ENCODE data around the gene FXYD3.
"Not testable (repeated sequence)": the region's sequence is repeated elsewhere in the genome, so short reads cannot be mapped to it uniquely, and the experiment has no call there.

FXYD3 gene

DNA sequence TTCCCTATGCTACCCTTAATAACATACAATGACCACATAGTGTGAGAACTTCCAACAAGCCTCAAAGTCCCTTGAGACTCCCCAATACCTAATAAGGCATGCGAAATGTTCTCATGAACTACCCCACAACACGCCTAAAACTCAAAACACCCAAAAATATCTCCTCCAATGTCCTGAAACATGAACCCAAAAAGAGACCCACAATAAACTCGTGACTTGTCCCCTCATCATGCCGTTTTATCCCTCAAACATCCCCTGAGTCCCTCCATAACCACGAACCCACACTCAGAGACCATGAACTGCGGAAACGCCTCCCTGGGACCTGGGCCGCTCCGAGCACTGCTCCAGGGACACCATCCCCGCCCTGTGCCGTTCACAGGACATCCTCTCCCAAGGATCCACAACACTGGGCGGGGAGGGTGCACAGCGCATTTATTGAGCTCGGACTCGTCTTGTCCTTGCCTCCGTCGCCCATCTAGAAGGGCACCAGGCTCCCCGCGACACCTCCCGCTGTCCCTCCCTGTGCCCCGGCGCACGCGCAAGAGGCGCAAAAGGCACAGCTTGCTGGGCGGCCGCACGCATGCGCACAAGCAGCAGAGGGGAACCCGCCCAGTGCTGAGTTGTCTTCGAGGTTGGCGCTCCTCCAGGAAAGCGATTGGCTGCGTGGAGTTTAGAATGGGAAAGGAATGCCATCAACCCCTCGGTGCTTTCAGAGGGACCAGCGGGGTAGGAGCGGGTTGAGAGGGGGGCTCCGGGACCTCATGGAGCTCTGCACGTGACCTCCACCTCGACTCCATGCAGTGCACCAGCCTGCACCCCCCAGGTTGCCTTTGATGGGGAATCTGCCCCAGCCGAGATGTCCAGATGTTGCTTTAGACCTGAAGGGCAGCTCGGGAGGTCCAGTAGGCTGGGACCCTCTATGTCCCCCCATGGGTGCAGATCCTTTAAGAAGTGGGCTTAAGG, 8.8 kb downstream of the FXYD3 start:
- peak; percentile 79 to 83 for DNase-seq (ENCODE audit: low read depth in 2 of 2)

DNA sequence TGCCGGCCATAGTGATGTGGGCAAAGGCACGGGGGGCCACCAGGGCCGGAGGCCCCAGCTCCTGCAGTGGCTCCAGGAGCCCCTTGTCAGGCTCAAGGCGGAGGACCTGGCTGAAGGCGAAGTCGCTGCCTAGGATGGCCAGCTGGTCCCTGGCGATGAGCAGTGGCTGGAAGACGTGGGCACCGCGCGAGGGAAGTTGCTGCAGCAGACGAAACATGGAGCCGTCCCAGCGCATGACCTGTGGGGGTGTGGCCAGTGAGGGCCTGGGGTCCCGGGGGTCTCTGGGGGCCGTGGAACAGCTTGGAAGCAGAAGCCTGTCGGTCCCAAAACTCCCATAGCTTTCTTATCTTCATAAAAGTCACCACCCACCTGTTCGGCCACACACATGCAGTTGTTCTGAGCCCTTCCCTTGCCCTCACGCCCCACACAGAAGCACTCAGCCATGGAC, 9.7 kb downstream of the FXYD3 start:
- no peak for DNase-seq (ENCODE audit: low read depth in 2 of 2)

DNA sequence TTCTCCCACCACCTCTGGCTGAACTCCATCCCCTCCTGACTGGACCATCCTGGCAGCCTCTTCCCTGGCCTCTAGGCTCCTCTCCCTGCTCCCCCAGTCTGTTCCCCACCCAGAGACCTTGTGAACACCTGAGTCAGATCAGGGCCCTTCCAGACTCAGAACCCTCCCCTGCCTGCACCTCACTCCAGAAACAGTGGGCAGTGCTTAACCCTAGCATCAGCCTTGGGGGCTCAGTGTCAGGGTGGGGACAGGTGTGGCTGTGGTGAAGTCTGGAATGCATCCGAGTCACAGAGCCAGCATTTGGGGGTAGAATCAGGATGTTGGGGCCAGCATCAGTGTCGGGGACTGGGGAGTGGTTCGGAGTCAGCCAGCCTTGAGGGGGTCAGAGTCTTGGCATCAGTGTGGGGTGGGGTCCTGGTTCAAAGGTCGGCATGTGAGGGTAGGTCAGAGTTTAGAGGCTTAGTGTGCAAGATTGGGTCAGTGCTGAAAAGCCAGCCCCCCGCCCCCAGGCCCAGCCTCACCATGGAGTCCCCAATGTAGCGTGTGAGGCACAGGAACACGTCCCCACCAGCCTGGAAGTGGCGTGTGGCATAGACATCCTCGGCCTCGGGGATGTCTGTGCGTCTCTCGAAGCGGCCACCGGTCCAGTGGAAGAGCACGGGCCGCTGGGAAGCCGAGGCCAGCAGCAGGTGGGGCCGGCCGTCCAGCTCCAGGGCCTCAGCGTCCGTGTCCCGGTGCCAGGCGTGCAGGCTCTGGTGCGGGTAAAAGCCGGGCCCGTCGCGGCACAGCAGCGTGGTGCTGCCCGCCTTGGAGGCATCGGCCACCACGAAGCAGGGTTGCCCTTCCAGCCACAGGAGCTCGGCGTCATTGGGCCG, 10.4 kb downstream of the FXYD3 start:
- no peak for DNase-seq (ENCODE audit: low read depth in 2 of 2)

DNA sequence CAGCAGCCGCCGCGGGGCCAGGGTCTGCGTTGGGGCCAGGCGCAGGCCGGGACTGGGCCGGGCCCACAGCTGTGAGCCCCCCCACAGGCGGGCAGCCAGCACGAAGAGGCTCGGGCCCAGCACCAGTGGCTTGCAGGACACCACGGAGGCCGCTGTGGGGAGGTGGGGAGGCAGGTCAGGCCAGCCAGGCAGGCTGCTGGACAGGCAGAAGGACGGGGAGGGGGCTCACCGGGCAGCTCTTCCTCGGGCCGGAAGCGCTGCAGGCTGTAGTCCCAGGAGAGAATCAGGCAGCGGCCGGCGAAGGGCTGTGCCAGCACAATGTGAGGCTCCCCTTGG, 11.0 kb downstream of the FXYD3 start:
- no peak for DNase-seq (ENCODE audit: low read depth in 2 of 2)

DNA sequence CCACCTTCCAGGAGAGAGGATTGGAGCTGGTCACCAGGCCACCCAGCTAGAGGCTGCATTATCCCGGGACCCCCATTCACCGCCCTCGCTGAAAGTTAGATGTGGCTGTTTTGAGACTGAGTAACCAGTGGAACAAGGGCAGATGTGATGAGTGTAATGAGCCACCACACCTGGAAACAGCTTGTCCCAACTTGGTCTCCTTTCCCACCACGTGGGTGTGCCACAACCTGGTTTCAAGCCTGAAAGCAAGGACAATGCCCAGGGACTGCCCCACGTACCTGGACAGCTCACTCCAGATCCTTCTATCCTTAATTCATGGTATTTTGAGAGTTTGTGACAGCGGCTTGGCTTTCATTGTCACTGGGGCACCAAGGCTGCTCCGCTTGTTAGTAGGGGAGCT, 12.2 kb downstream of the FXYD3 start:
- no peak for DNase-seq (ENCODE audit: low read depth in 2 of 2)

DNA sequence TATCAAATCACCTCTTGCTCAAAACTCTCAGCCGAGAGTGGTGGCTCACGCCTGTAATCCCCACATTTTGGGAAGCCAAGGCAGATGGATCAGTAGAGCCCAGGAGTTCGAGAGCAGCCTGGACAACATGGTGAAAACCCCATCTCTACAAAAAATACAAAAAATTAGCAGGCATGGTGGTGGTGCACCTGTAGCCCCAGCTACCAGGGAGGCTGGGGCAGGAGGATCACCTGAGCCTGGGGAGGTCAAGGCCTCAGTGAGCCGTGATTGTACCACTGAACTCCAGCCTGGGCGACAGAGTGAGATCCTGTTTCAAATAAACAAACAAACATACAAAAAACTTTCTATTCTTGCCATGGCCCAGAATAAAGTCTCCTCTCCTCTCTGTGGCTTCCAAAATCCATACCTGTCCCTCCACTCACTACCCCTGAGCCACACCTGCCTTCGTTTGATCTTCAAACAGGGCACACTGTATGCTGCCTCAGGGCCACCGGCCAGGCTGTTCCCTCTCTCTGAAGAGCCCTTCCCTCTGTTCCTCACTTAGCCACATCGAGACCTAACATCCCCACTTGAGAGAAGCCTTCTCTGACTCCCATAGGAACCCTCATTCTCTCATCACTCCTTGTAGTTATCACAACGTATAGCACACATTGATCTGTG, 12.9 kb downstream of the FXYD3 start:
- no peak for DNase-seq (ENCODE audit: low read depth in 2 of 2)

DNA sequence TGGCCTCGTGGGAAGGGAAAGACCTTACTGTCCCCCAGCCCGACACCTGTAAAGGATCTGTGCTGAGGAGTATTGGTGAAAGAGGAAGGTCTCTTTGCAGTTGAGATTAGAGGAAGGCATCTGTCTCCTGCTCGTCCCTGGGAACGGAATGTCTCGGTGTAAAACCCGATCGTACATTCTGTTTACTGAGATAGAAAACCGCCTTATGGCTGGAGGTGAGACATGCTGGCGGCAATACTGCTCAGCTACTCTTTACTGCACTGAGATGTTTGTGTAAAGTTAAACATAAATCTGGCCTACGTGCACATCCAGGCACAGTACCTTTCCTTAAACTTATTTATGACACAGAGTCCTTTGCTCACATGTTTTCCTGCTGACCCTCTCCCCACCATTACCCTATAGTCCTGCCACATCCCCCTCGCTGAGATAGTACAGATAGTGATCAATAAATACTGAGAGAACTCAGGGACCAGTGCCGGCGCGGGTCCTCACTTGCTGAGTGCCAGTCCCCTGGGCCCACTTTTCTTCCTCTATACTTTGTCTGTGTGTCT, 14.2 kb downstream of the FXYD3 start:
- not testable (repeated sequence) for DNase-seq (ENCODE audit: low read depth in 2 of 2)

DNA sequence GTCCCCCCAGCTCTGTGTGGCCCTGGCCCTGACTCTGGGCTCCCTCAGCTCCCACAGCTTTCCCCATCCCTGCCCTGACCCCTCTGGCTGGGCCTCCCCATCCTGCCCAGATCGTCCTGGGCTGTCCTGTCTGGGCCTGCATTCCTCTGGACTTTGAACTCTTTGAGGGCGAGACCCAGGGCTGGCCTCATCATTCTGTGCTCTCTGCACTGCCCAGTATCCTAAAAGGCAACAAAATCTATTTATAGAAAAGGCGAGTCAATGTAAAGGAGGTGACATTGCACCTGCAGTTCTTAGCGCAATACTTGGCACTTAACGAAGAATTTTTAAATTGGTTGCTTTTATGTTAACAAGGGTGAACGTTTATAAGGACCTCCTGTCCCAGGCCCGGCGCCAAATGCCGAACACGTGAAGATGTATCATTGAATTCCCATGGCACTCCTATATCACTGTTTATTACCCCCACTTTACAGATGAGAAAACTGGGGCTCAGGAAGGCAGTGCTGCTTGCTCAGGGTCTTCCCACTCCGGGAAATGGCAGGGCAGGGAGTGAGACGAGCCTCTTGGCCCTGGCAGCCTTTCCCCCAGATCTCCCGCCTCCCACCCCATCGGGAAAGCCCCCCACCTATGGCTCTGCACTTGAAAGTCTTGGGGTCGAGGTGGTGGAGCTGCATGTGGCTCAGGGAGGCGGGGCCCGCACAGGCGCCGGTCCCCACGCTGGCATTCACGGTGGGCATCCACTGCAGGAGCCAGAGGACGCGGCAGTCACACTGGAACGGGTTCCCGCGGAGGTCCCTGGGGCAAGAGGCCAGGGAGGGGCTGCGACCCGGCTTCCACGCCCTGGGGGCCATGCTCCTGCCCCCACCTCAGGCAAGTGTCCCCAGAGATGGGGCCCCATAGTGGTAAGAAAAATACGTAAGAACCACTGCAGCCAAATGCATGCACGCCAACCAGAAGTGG, 15.4 kb downstream of the FXYD3 start:
- no peak for DNase-seq (ENCODE audit: low read depth in 2 of 2)

DNA sequence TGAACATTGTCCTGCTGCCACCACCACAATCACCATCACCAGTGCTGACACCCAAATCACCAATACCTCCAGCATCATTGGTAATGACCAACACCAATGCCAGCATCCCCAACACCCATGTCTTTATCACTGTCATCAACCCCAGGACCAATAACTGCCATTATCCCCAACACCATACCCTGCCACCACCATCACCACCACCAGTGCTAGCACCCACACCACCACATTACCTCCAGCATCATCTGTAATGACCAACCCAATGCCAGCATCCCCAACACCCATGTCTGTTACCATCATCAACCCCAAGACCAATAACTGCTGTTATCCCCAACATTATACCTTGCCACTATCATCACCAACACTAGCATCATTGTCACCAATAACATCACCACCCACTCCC, 16.6 kb downstream of the FXYD3 start:
- no peak for DNase-seq (ENCODE audit: low read depth in 2 of 2)

DNA sequence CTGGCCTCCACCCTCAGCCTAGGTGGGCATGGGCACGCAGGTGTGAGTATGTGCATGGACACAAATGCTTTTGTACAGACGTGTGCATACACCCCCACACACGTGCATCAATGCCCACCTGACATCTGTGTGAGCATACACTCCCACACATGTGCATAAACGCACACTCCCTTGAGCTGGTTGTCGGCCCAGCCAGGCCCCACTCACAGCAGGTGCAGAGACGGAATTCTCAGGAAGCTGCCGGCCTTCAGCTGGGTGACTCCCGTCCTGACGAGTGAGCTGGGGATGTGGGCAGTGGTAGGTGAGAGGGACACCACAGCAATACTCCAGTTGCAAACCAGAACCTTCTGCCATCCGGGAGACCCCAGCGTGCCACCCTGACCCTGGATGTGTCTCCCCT, 18.2 kb downstream of the FXYD3 start:
- DNase-seq (ENCODE audit: low read depth in 2 of 2) = no peak

DNA sequence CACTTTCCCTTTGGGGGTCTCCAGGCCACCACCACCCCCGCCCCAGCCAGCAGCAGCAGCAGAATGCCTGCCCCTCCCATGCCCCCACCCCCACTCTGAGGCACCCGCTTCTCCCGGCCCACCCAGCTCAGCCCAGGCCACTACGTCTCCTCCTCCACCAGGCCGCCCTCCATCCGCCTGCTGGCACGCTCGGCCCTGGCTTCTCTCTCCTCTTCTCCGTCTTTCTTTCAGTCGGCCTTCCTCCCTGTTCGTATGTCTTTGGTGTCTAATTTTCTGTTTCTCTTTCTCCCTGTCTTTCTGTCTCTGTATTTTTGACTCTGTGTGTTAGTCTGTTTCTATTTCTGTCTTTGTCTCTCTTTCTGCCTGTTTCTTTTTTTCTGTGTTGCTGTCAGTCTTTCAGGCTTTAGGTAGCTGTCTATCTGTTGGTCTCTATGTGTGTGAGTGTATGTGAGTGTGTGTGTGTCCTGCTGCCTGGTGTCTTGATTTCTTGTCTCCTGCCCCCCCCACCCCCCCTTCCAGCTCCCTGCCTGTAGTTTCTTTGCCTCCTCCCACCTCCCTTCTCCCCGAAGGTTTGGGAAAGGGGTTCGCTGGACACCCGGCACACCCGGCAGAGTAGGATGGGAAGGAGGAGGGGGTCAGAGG, 19.1 kb downstream of the FXYD3 start, which contains the start of gene LGI4:
LGI4 (minus strand) TSS at position 459 of the 642 bp plus-strand sequence; CDS start at position 80, 379 bp downstream.
- no peak for DNase-seq (ENCODE audit: low read depth in 2 of 2)

DNA sequence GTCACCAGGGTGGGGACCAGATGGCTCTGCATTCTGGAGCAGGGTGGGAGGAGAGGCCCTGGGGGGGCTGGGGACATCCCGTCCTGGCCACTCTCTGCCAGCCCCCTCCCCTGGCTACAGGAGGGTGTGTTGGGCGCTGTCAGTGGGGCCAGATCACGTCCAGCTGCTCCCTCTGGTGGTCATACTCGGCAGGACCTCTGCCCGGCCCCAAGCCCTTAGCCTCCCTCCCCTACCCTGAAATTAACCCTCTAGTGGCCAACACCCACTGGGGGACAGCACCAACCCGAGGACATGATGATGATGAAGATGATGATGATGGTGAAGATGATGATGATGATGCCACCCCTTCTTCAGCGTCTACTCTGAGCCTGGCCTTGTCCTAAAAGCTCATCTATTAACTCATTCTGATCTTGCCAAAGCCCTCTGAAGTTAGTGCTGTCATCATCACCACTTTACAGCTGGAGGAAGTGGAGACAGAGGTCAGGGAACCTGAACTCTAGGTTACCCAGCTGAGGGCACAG, 19.8 kb downstream of the FXYD3 start:
- DNase-seq (ENCODE audit: low read depth in 2 of 2) = peak; percentile 52 to 58

DNA sequence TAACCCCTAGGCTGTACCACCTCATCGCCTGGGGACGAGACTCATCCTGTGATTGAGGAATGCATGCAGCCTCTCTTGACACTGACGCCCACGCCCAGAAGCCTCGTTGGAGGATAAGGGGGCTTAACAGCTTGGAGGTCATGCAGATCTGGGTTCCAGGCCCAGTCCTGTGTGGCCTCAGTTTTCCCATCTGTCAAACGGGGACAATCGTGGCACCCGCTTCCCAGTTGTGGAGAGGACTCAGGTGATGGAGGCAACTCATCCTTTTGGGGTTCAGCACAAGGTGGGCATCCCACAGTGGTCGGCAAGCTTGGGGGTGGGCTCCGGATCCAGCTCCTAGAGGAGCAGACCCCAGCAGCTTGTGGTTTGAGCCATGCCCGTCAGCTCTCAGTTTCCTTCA, 20.6 kb downstream of the FXYD3 start:
- DNase-seq (ENCODE audit: low read depth in 2 of 2) = no peak

DNA sequence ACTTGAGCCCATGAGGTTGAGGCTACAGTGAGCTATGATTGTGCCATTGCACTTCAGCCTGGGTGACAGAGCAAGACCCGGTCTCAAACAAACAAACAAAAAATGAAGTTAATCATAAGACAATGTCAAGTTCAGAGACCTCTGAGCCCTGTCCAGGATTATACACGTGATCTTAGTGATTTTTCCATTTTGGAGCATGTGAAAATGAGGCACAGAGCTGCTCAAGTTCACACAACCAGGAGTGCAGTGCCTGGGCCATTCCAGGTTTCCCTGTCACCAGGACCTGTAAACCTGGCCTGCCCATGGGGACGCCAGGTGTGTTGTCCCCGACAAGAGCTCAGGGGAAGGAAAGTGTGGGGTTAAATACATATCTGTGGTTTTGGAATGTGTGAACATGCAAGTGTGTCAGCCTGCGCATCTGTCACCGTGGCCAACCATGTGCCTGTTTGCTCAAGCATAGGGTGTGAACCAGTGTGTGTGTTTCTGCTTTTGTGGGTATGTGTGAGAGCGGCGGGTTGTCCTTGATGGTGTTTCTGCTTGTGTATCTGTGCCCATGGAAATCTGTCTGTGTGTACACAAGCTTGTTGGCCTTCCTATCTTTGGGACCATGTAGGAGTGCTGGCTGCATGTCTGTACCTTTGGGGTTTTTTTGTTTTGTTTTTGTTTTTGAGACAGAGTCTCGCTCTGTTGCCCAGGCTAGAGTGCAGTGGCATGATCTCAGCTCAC, 21.5 kb downstream of the FXYD3 start:
- no peak for DNase-seq (ENCODE audit: low read depth in 2 of 2)

DNA sequence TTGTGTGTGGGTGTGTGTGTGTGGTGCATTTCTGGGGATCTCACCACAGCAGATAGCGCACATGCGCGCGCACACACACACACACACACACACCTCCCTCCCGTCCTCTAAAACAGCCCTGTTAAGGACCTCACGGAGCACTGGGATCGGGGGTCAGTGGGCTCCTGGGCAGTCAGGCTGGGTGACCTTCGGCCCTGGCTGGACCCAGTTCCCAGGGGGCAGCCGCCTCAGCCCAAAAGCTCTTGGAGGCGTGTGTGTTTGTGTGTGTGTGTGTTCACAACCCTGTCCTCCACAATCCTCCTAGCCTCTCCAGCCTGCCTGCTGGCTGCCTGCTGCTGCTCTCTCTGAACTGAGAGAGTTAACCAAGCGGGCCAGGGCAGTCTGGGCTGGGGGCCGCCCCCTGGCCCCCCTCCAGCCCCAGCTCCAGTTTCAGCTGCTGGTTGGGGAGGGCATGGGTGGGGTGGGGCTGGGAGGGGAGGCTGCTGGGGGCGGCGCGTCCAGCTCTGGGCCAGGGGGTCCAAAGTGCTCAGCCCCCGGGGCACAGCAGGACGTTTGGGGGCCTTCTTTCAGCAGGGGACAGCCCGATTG, 22.8 kb downstream of the FXYD3 start, which contains the start of gene FXYD1:
FXYD1 (plus strand) TSS at position 520 of the 588 bp plus-strand sequence. CDS start 1,256 bp downstream, outside the sequence.
- no peak for DNase-seq (ENCODE audit: low read depth in 2 of 2)

DNA sequence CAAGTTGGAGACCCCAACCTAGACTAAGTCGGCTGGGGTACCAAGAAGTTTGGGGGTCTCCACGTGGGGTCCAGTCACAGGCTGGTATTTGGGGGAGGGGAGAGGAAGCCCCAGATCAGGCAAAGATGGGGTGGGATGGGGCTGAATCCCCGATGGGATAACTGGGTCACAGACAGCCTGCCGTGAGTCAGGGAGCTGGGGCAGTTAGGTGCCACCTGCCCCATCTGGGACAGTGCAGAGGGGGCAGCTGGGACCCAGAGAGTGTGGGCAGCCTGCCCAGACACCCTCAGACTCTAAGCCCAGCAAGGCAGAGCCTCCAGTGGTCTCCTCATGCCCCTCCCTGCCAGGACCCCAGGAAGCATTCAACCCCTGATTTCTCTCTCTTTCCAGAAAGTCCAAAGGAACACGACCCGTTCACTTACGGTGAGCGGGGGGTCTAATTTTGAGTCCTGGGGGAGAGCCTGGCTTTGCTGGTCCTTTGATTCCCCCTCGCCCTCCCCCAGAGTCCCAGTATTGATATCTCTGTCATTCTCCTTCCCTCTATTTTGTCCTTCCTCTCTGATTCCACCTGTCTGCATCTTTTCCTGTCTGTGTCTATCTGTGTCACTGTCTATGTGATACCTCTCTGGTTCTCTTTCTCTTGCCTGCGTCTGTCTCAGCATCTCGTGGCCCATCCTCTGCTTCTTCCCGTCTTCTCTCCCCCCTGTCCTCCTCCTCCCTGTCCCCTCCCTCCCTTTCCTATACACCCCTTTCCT, 24.8 kb downstream of the FXYD3 start:
- no peak for DNase-seq (ENCODE audit: low read depth in 2 of 2)

DNA sequence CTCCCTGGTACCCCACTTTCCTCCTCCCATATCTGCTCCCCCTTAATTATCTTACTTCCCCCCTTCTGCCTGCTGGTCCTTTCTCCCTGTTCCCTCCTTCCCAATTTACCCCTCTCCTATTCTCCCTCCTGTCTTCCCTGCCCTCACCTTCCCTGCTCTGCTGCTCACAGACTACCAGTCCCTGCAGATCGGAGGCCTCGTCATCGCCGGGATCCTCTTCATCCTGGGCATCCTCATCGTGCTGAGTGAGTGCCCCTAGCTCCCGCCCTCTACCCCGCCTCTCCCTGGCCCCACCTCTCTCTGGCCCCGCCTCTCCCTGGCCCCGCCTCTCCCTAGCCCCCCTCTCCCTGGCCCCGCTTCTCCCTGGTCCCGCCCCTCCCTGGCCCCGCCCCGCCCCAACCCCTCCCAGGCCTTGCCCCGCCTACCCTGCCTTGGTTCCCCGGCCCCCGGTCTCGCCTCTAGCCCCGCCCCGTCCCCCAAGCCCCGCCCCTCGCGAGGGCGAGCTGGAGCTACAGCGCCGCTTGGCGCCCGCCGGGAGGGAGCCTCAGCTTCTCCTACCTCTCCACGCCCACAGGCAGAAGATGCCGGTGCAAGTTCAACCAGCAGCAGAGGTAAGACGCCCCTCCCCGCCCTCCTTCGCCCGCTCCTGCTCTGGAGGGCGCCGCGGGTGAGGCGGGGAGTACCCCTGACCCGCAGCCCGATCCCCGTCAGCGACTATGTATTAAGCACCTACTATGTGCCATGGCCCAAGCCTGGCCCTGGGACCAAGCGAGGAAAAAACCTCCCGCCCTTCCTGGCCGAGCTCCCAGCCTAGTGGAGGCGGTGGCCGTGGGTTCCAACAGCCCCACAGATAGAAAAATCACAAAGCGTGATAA, 25.6 kb downstream of the FXYD3 start:
- DNase-seq (ENCODE audit: low read depth in 2 of 2) = peak; percentile 96 to 99
